ENCODE measurements around the gene SSBP4. TPM values are rescaled to one million over a fixed set of nuclear protein-coding genes. Genes with fewer than 3 reads are reported as not detected.

SSBP4 gene
- total RNA-seq, 1 donor from 2014 or later: 28.5 TPM

GRCh38 chr19:18389726-18390064 lies 29.5 kb upstream of the SSBP4 start:
- no peak for TF ChIP-seq CTCF (IDR thresholded peaks at IDR 0.05)
- ChIA-PET CTCF (interaction anchor here (0.8 to 4.6 kb wide), 8 partner anchors 10 to 110 kb away, joined by 3 to 67 read pairs (median 10); partner anchors contain the start of genes JUND and SSBP4), POLR2A (interaction anchor here (0.6 to 2.4 kb wide), 4 partner anchors 11 to 216 kb away, joined by 3 to 12 read pairs (median 8); partner anchors contain the start of genes LSM4 and SSBP4)
- Mint-ChIP-seq H3K36me3 (ENCODE audit: low read depth) (peaks cover 11% of the 10 kb centered on the region), H3K4me1 (peaks cover 59% of the 10 kb centered on the region), H3K9me3 (no peaks in the 10 kb centered on the region), H3K27ac (no peak overlapping the region), H3K4me3 (no peak overlapping the region), H3K27me3 (peaks cover 1% of the 10 kb centered on the region)
- no peak for DNase-seq
- intact Hi-C loops (cut with micrococcal nuclease): loop anchor here (2.0 to 5.0 kb wide), 2 partner anchors 17 to 37 kb away; no protein-coding TSS in a partner anchor
- no peak for ATAC-seq (ENCODE audit: low read depth)

- intact Hi-C loops (cut with micrococcal nuclease): no loop called here
- Mint-ChIP-seq H3K4me1 (peaks cover 61% of the 10 kb centered on the region), H3K4me3 (no peak overlapping the region), H3K27me3 (peaks cover under 1% of the 10 kb centered on the region), H3K9me3 (no peaks in the 10 kb centered on the region), H3K27ac (no peak overlapping the region), H3K36me3 (ENCODE audit: low read depth) (peaks cover 11% of the 10 kb centered on the region)
- no peak for TF ChIP-seq CTCF (IDR thresholded peaks at IDR 0.05)
- ChIA-PET POLR2A (interaction anchor here (0.6 to 2.4 kb wide), 5 partner anchors 10 to 216 kb away, joined by 3 to 12 read pairs (median 6); partner anchors contain the start of gene SSBP4), CTCF (interaction anchor here (0.8 to 4.6 kb wide), 8 partner anchors 9 to 111 kb away, joined by 3 to 67 read pairs (median 8); partner anchors contain the start of genes JUND and SSBP4)
- ATAC-seq (ENCODE audit: low read depth): no peak
- DNase-seq: no peak
Measured at GRCh38 chr19:18390065-18390907, 28.9 kb upstream of the SSBP4 start.

- DNase-seq (no peak), ATAC-seq (ENCODE audit: low read depth) (no peak)
- ChIA-PET CTCF (interaction anchor here (1.4 to 4.6 kb wide), 5 partner anchors 17 to 113 kb away, joined by 3 to 67 read pairs (median 10); partner anchors contain the start of gene SSBP4), POLR2A (interaction anchor here (0.6 to 2.1 kb wide), 5 partner anchors 11 to 210 kb away, joined by 3 to 8 read pairs (median 6); partner anchors contain the start of gene JUND)
- Mint-ChIP-seq H3K27ac (no peak overlapping the region), H3K27me3 (no peaks in the 10 kb centered on the region), H3K9me3 (no peaks in the 10 kb centered on the region), H3K4me1 (peaks cover 63% of the 10 kb centered on the region), H3K36me3 (ENCODE audit: low read depth) (peaks cover 11% of the 10 kb centered on the region), H3K4me3 (no peak overlapping the region)
- no peak for TF ChIP-seq CTCF (IDR thresholded peaks at IDR 0.05)
- intact Hi-C loops (cut with micrococcal nuclease): loop anchor here (1.0 kb wide), 1 partner anchor 11 kb away; no protein-coding TSS in a partner anchor
Measured at GRCh38 chr19:18391509-18392075, 27.6 kb upstream of the SSBP4 start.

- H3K4me1 Mint-ChIP-seq: peaks cover 65% of the 10 kb centered on the region
- no peak for DNase-seq
Measured at GRCh38 chr19:18392417-18392816, 26.8 kb upstream of the SSBP4 start.

More at GRCh38 chr19:18392417-18392816, 26.8 kb upstream of the SSBP4 start:
- no peak for TF ChIP-seq CTCF (IDR thresholded peaks at IDR 0.05)
- ChIA-PET CTCF (interaction anchor here (1.0 to 2.2 kb wide), 3 partner anchors 18 to 200 kb away, joined by 3 to 10 read pairs (median 4); no protein-coding TSS in a partner anchor), POLR2A (interaction anchor here (1.0 to 2.1 kb wide), 2 partner anchors 10 to 111 kb away, joined by 6 to 8 read pairs; partner anchors contain the start of gene JUND)
- no peaks in the 10 kb centered on the region for H3K27me3 Mint-ChIP-seq
- intact Hi-C loops (cut with micrococcal nuclease): loop anchor here (1.0 kb wide), 1 partner anchor 10 kb away; no protein-coding TSS in a partner anchor
- peak overlapping the region; percentile 12 for H3K27ac Mint-ChIP-seq
- no peaks in the 10 kb centered on the region for H3K9me3 Mint-ChIP-seq
- no peak overlapping the region for H3K4me3 Mint-ChIP-seq
- peaks cover 11% of the 10 kb centered on the region for H3K36me3 Mint-ChIP-seq (ENCODE audit: low read depth)
- ATAC-seq (ENCODE audit: low read depth): peak; percentile 41

Measured in activated B cell treated with CpG ODN at 0.5 μM for 24 hours (primary cell).